Mesenteric fat pad (tissue), 1 donor: Measurements from ENCODE around the gene AUTS2. TPM values are rescaled to one million over a fixed set of nuclear protein-coding genes. Genes with fewer than 3 reads are reported as not detected.

Experiments
- DNase-seq: peaks from one replicate; pipeline ENCODE4 v3.0.0-alpha.2; 2020; ENCODE audit warnings: low spot score
- total RNA-seq: library from RNA; stranded (reverse); fragmentation: NEBNext Ultra II Directional; extraction: Animal tissue kit (Norgen Biotek cat#: 25700); gene quantifications from one replicate; pipeline ENCODE4 v1.2.1, GENCODE V29; 2021
- donor health status: DM: yes; HTN: yes; CAD: no.

Gene AUTS2
- total RNA-seq, 1 donor from 2014 or later = 28.1 TPM

DNA sequence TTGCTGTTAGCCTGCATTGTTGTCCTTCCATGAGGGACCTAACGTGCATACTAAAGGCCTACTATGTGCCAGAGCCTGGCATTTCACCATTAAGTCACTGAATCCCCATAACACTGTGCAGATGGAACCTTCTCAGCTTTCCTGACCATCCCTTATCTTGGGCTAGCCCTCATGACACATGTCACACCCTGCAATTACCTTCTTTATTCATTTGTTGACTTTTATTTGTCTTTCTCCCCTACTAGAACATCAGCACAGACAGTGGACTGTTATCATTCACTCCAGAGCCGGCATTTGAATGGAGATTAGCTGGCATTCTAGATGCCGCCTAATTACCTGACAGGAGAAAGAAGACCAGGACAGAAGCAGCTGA is 1062.5 kb downstream of the AUTS2 start:
- DNase-seq = no peak

GRCh38 chr7:70663680-70664079 is 1065.4 kb downstream of the AUTS2 start:
- DNase-seq = no peak

- no peak for DNase-seq
Measured at GRCh38 chr7:70665997-70666396, 1067.7 kb downstream of the AUTS2 start.

- DNase-seq = no peak
Measured at GRCh38 chr7:70667406-70667805, 1069.1 kb downstream of the AUTS2 start.

- DNase-seq = no peak
Measured at GRCh38 chr7:70668606-70669358, 1070.5 kb downstream of the AUTS2 start.

GRCh38 chr7:70669854-70670253 is 1071.6 kb downstream of the AUTS2 start:
- DNase-seq = no peak

DNA sequence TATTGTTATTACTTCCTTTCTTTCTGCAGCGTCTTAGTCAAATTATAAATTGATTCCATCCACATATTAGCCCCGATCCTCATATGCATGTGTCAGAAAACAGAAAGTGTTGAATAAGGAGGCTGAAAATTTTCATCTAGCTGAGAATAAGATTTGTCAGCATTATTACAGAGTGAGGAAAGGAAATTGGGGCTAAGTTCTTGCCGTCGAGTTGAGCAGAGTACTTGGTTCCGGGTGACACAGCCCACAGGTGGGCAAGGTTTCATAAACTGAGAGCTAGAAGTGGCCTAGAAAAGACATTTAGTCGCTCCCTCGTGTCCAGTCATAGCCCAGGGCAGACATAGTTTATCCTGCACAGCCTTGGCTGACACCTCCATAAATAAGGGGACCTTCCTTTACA is 1072.0 kb downstream of the AUTS2 start:
- DNase-seq = no peak

- DNase-seq = no peak
Measured at GRCh38 chr7:70673778-70674570, 1075.7 kb downstream of the AUTS2 start.

DNA sequence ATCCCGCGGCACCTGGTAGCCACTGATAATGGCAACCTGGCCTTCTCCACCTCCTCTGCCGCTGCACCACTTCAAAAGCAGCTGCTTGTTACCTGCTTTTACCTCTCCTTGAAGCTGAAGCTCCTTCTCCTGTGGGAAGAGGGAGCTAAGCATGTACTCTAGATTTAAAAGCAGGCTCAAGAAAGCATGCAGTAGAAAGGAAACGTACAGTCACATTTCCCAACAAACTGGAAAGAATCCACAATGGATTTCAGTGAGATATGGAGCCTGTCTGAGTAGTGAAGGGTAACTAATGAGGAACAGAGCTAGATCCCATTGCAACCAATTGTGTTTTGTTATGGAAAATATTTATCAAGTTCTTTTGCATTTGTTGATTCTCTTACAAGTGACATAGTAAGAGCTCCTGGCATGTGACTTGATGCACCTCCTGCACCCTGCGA is 1076.3 kb downstream of the AUTS2 start:
- DNase-seq = no peak

DNA sequence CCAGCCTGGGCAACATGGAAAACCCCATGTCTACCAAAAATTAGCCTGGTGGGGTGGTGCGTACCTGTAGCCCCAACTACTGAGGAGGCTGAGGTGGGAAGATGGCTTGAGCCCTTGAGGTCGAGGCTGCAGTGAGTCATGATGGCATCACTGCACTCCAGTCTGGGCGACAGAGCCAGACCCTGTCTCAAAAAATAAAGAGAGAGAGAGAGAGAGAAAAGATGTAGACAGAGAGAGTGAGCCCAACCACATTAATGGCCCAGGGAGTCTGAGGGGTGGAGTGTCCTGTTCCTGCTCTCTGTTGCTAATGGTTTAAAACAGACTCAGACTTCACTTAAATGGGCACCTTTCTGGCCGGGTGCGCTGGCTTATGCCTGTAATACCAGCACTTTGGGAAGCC is 1078.0 kb downstream of the AUTS2 start:
- no peak for DNase-seq

GRCh38 chr7:70678621-70679251 is 1080.5 kb downstream of the AUTS2 start:
- DNase-seq = no peak

GRCh38 chr7:70679661-70680060 is 1081.4 kb downstream of the AUTS2 start:
- DNase-seq = no peak

GRCh38 chr7:70680306-70680705 is 1082.0 kb downstream of the AUTS2 start:
- DNase-seq = no peak

DNA sequence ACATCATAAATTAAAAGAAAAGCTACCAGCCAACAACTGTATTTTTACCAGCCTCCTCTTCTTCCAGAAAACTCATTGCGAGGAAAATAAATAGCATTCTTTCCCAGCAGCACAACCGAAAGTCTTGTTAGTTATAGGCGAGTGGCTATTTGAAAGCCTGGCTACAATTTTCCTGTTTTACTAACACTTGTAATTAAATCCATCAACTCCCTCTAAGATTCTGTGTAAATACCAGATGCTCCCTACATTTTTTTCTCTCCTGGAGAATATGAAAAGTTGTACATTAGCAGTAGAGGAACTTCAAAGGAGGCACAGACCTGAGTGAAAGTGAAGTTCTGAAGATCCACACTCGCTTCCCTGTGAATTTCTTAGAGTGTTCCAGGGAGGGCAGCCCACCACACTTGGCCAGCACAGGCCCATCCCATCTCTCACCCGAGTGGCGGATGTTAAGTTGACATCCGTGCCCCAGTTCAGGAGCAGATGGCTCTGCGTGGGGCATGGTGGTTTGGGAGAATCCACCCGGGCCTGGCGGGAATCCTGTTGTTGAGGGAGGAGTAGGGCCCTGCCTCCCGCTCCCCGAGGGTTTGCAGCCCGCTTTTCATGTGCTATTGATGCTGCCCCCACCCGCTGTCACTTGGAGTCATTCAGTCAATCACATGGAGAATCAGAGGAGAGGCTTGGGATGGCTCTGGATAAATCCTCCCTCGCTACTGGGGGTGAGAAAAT is 1082.6 kb downstream of the AUTS2 start:
- no peak for DNase-seq

DNA sequence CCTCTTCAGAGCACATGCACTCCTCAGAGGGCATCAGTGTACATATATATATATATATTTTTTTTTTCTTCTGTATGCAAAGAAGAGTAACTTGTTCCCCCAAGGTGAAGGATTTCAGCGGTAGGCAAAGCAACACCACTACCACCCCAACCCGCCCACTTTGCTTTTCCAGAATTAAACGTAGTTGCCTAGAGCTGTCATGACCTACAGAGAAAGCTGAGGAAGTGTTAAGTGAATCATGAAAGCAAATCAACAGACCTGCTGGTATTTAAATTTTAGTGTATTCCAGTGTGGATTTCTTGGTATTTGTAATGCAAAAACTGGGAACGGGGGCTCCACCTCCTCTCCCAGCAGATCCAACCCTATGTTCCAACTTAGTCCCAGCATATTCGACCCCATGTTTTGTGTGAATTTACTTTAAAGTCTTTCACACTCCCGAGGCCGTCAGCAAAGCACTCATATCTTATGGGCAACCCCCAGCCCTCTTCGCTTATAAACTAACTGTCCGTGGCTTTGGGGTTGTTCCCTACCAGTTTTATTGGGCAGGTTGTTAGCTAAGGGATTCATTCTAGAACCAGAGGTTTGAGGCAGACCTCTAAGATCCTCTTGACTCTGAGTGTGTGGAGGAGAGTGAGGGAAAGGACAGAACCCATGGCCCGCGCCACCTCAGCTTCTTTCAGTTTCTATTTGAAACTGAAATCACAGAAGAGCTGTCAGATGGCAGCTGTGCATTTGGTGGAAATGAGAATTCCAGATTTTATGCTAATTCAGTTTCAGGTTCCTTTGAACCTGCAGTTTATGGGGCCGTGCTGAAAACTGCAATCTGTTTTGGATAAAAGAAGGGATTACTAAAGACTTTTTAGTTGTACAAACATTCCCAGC is 1083.4 kb downstream of the AUTS2 start:
- DNase-seq = no peak

DNA sequence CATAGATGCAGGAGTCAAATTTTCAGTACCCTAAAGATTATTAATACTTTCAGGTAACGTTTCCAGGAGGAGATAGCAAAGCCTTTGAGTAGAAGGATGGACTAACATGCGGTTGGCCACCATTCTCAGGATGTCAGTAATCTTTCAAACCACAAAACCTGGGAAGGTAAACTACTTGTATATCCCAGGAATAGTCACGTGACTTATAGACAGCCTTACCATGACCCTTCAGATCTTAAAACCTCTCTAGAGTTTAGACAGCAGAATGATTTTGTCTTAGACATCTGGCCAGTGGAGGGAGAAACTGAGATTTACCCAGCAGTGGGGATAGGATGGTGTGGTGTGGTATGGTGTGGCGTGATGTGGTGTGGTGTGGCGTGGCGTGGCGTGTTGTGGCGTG is 1085.9 kb downstream of the AUTS2 start:
- no peak for DNase-seq

DNA sequence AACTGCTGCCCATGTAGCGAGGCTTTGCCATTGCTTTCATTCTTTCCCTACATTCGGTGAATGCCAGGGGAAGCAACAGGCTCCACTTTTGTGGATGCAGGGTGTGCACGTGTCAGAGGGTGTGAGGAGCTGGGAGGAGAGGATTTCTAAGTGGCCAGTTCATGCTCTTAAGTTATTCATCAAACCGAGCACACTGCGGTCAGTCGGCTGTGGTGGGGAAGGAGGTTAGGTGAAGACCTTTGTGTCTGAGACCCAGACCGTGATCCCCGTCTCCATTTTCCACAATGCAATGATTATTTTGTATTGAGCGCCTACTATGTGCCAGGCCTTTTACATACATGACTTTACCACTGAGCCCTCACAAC is 1095.0 kb downstream of the AUTS2 start:
- no peak for DNase-seq

DNA sequence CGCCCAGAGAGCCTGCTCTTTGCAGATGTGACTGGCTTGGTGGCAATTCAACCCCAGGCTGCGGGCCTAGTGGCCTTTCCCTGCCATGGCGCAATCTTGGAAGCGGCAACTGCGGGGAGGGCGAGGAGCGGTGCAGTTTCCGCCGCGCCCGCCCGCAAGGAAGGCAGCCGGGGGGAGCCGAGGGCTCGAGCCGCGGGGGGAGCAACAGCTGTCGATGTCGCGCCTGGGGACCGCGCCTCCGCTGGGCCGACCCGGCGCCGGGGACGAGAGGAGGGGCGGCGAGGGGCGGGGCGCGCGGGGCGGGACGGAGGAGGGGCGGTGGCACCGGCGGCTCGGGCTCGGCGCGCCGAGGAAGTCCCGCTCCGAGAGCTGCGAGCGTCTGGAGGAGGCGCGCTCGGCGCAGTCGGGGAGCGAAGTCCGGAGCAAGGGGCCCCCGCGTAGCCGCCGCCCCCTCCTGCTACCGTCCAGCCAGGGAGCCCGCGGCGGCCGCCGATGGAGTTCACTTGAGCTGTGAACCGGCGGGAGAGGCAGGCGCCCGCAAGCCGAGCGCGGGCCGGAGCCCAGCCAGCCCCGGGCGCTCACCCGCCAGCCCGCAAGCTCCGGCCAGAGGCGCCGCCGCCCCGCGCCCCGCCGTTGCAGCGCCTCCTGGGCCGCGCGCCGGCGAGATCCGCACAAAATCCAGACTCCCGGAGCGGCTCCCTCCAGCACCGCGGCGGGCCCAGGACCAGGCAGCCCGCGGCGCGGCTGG is 1095.6 kb downstream of the AUTS2 start:
- DNase-seq = peak; percentile 92

- DNase-seq = no peak
Measured at GRCh38 chr7:70694434-70694970, 1096.2 kb downstream of the AUTS2 start.
